GM19193 (cell line): Measurements from ENCODE around the gene SRP54.
A peak's percentile ranks its signal among the peaks of the same experiment; 100 is the strongest.

ENCODE experiments used
- POLR2A ChIP-seq: IDR thresholded peaks from 4 replicates; pipeline ENCODE4 v1.6.1; 2011; ENCODE audit not compliant: insufficient read depth, insufficient read length; ENCODE audit errors: extremely low read depth

The SRP54 gene

GRCh38 chr14:34982421-34983147 is at the start of gene SRP54:
SRP54 (plus strand) TSS chr14:34982992; CDS start chr14:34996710, 13,718 bp downstream.
- TF ChIP-seq POLR2A = peak; percentile 88

- TF ChIP-seq POLR2A = no peak
Observed at GRCh38 chr14:34933301-34933700, 49.5 kb upstream of the SRP54 start.

- no peak for TF ChIP-seq POLR2A
Observed at GRCh38 chr14:34935488-34935887, 47.3 kb upstream of the SRP54 start.

GRCh38 chr14:34937442-34937841 is 45.4 kb upstream of the SRP54 start:
- TF ChIP-seq POLR2A = no peak

- no peak for TF ChIP-seq POLR2A
Observed at GRCh38 chr14:34937876-34938275, 44.9 kb upstream of the SRP54 start.

GRCh38 chr14:34943506-34943905 is 39.3 kb upstream of the SRP54 start:
- no peak for TF ChIP-seq POLR2A

- TF ChIP-seq POLR2A = no peak
Observed at GRCh38 chr14:34944744-34945143, 38.0 kb upstream of the SRP54 start.

GRCh38 chr14:34946699-34947098 is 36.1 kb upstream of the SRP54 start:
- no peak for TF ChIP-seq POLR2A

GRCh38 chr14:34951286-34951685 is 31.5 kb upstream of the SRP54 start:
- TF ChIP-seq POLR2A = no peak

GRCh38 chr14:34956931-34957330 is 25.9 kb upstream of the SRP54 start:
- TF ChIP-seq POLR2A = no peak

GRCh38 chr14:34957771-34958286 is 25.0 kb upstream of the SRP54 start:
- no peak for TF ChIP-seq POLR2A

- TF ChIP-seq POLR2A = no peak
Observed at GRCh38 chr14:34964977-34965764, 17.6 kb upstream of the SRP54 start.

- TF ChIP-seq POLR2A = no peak
Observed at GRCh38 chr14:34965912-34966311, 16.9 kb upstream of the SRP54 start.

- TF ChIP-seq POLR2A = no peak
Observed at GRCh38 chr14:34966413-34966812, 16.4 kb upstream of the SRP54 start.

GRCh38 chr14:34970665-34971064 is 12.1 kb upstream of the SRP54 start:
- TF ChIP-seq POLR2A = no peak

- TF ChIP-seq POLR2A = no peak
Observed at GRCh38 chr14:34971381-34971780, 11.4 kb upstream of the SRP54 start.

GRCh38 chr14:34971801-34972200 is 11.0 kb upstream of the SRP54 start:
- TF ChIP-seq POLR2A = no peak

- no peak for TF ChIP-seq POLR2A
Observed at GRCh38 chr14:34978444-34978843, 4.3 kb upstream of the SRP54 start.
